LNCaP clone FGC (cell line): Measurements from ENCODE around the gene DNAJC25.

Experiments used
- DNase-seq: peaks from one replicate; pipeline ENCODE4 v3.0.0-alpha.2; 2011; ENCODE audit warnings: low read depth
- H3K4me3 ChIP-seq: 2 replicates; pipeline ENCODE4 v1.5.1; 2011; ENCODE audit warnings: mild to moderate bottlenecking, low read depth, low read length, control low read depth
- TF ChIP-seq, protein P1 (sequence below): IDR thresholded peaks from 2 replicates; pipeline ENCODE4 v1.5.1; 2012; ENCODE audit warnings: mild to moderate bottlenecking; ENCODE audit not compliant: control insufficient read depth, insufficient read depth; ENCODE audit errors: extremely low read depth

Gene DNAJC25

GRCh38 chr9:111633389-111633736 is 2.2 kb downstream of the DNAJC25 start:
- DNase-seq, result no peak
- TF ChIP-seq, protein P1, sequence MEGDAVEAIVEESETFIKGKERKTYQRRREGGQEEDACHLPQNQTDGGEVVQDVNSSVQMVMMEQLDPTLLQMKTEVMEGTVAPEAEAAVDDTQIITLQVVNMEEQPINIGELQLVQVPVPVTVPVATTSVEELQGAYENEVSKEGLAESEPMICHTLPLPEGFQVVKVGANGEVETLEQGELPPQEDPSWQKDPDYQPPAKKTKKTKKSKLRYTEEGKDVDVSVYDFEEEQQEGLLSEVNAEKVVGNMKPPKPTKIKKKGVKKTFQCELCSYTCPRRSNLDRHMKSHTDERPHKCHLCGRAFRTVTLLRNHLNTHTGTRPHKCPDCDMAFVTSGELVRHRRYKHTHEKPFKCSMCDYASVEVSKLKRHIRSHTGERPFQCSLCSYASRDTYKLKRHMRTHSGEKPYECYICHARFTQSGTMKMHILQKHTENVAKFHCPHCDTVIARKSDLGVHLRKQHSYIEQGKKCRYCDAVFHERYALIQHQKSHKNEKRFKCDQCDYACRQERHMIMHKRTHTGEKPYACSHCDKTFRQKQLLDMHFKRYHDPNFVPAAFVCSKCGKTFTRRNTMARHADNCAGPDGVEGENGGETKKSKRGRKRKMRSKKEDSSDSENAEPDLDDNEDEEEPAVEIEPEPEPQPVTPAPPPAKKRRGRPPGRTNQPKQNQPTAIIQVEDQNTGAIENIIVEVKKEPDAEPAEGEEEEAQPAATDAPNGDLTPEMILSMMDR, result no peak
- no peak overlapping the region for H3K4me3 ChIP-seq

- no peak for DNase-seq
- TF ChIP-seq, protein P1, result no peak
- no peak overlapping the region for H3K4me3 ChIP-seq
Observed at GRCh38 chr9:111634860-111635259, 3.7 kb downstream of the DNAJC25 start.

DNA sequence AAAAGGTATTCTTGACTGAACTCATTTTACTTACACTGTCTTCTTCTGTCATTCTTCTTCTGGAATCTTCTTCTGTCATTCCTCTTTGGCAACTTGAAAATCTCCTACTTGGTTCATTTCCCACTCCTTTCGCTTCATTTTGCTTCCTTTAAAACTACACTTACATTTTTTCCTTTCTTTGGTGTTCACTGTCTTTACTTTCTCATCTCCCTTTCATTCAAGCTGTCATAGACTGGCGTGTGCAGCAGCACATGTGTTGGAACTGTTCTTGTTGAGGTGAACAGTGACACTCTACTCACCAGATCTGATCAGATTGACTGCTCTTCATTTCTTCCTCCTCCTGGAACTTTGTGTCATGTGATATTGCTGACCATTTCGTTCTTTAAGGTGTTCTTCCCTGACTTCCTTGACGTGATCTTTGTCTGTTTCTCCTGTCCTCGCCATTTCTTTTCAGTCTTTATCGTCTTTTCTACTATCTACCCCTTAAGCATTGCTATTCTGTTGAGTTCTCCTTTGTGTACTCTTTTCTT is 6.4 kb downstream of the DNAJC25 start:
- no peak for DNase-seq
- TF ChIP-seq, protein P1, result no peak
- no peak overlapping the region for H3K4me3 ChIP-seq

DNA sequence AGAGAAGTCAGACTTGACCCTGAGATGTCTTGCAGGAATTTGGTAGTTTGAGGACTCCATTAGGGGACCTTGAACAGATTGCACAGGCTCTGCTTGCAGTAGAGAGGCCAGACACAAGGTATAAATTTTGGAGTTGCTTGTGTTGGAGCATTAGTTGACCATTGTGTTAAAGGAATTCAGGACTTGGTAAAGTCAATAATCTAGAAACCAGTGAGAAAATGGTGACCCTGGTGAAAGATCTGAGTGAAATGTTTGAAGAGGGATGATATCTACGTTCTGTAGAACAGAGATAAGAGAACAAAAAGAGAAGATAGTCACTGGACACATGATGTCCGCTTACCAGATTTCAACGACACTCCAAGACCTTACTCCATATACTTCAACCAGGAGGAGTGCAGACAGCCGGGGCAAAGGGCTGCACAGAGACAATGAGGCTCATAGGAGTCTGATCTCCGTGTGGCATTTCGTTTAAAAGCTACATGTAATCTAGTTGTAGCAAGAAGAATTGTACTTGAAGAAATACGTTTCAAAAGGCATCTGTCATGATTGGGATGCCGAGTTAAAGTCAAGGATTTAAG is 13.2 kb downstream of the DNAJC25 start:
- no peak overlapping the region for H3K4me3 ChIP-seq
- TF ChIP-seq, protein P1, result no peak
- no peak for DNase-seq

DNA sequence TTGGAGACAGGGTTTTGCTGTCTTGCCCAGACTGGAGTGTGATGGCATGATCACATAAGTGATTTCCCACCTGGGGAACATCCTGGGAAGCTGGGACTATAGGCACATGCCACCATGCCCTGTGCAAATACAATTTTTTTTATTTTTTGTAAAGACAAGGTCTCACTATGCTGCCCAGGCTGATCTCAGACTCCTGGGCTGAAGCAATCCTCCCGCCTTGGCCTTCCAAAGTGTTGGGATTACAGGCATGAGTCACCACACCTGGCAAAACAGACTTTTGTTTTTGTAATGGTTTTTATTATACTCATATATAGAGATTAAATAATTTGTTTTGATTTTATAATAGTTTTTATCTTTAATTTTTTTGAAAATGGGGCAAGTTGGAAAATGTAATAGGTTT is 14.7 kb downstream of the DNAJC25 start:
- DNase-seq, result no peak
- TF ChIP-seq, protein P1, result no peak
- no peak overlapping the region for H3K4me3 ChIP-seq

GRCh38 chr9:111646417-111646816 is 15.3 kb downstream of the DNAJC25 start:
- H3K4me3 ChIP-seq, result no peak overlapping the region
- TF ChIP-seq, protein P1, result no peak
- no peak for DNase-seq

DNA sequence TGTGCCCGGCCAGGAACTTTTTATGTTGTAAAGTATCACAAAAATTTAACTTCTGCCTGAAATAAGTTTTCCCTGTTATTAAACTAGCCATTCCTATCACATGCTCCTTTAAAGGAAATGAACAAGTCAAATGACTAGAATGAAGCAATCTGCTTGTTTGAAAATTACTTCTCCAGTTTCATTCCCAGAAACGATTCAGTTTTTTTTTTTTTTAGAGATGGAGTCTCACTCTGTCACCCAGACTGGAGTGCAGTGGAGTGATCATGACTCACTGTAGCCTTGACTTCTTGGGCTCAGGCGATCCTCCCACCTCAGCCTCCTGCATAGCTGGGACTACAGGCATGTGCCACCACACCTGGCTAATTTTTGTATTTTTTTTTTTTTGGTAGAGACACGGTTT is 16.9 kb downstream of the DNAJC25 start:
- H3K4me3 ChIP-seq, result no peak overlapping the region
- TF ChIP-seq, protein P1, result no peak
- DNase-seq, result no peak
